PC-9 (cell line): ENCODE data around the gene SBF2.

ENCODE experiments used
- CTCF ChIP-seq: fragments of 200-600 bp; sonication (generic); conservative IDR thresholded peaks from 2 replicates; pipeline ENCODE4 v1.6.1; 2017; ENCODE audit warnings: mixed run types, antibody characterized with exemption, mild to moderate bottlenecking, moderate library complexity
- EZH2 ChIP-seq: fragments of 200-600 bp; sonication (generic); IDR thresholded peaks from 2 replicates; pipeline ENCODE4 v1.8.0; 2017; ENCODE audit warnings: antibody characterized with exemption, low read depth

GRCh38 chr11:10205928-10206327, 88.1 kb downstream of the SBF2 start:
- TF ChIP-seq CTCF = no peak
- TF ChIP-seq EZH2 = no peak
